Nephron (organoid): Measurements from ENCODE around the gene GTF2H4.
"Not testable (repeated sequence)": the region's sequence is repeated elsewhere in the genome, so short reads cannot be mapped to it uniquely, and the experiment has no call there.

Source experiments
- H3K27ac Mint-ChIP-seq, 3 experiments: 2 replicates each; pipeline ENCODE4 v1.8.0; 2020; ENCODE audit warnings: mixed read lengths in 3 of 3, mild to moderate bottlenecking in 2 of 3, moderate library complexity in 1 of 3
- H3K27me3 Mint-ChIP-seq: 2 replicates; pipeline ENCODE4 v1.8.0; 2021; ENCODE audit warnings: low read depth, mild to moderate bottlenecking, moderate library complexity, mixed read lengths
- H3K36me3 Mint-ChIP-seq: 2 replicates; pipeline ENCODE4 v1.8.0; 2020; ENCODE audit warnings: low read depth, mixed read lengths
- H3K4me1 Mint-ChIP-seq: 2 replicates; pipeline ENCODE4 v1.8.0; 2020; ENCODE audit warnings: mixed read lengths
- H3K4me3 Mint-ChIP-seq, 3 experiments: 2 replicates each; pipeline ENCODE4 v1.8.0; 2020; ENCODE audit warnings: mild to moderate bottlenecking in 3 of 3, mixed read lengths in 3 of 3, moderate library complexity in 2 of 3
- H3K9me3 Mint-ChIP-seq: 2 replicates; pipeline ENCODE4 v1.8.0; 2020; ENCODE audit warnings: mixed read lengths
- TF ChIP-seq, protein P1 (sequence below), 3 experiments: fragments of 200-600 bp; sonication (generic); IDR thresholded peaks; one replicate each; pipeline ENCODE4 v1.5.0; 2021; ENCODE audit warnings: antibody characterized with exemption in 3 of 3; ENCODE audit not compliant: unreplicated experiment in 3 of 3

Gene GTF2H4

DNA sequence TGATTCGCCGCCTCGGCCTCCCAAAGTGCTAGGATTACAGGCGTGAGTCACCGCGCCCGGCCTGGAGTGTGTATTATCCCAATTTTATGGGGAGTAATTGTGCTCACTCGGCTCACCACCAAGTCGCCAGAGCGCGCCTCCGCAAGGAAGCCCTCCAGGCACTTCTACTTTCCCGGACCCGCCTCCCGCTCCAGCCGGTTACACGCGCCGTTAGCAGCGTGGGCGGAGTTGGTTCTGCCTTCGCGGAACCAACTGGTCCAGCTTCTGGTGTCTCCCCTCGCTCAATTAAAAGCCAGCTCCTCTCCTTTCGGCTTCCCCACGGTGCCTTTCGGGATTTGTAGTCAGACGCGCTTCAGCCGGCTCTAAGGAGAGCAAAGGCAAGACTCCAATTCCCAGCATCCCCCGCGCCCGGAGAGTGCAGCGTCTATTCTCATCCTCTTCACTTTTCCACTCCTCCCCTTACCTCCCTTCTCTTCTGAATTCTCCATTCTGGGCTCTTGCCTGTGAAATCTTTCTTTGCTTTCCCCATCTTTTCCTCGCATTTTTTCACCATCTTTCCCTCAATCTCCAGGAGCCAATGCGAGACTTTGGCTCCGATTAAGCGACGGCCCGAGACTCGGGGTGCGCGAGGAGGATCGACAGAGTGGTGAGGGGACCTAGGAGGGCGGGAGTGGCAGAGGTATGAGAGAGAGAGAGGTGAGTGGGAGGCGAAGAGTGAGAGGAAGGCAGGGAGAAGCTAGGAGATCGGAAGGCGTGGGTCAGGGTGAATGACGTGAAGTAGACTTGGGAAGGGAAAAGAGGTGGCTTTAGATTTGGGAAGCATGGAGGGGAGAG, at the start of gene GTF2H4:
Gene GTF2H4 (plus strand): TSS at position 450 of the 834 bp plus-strand sequence.
- Mint-ChIP-seq H3K9me3 (no peaks in the 10 kb centered on the region), H3K27ac (peak within 1 kb of the TSS; percentile 43 to 86 (median 86)), H3K27me3 (no peaks in the 10 kb centered on the region), H3K36me3 (peaks cover 26% of the 10 kb centered on the region), H3K4me3 (peak within 1 kb of the TSS; percentile 98 to 100 (median 99)), H3K4me1 (peaks cover 23% of the 10 kb centered on the region)
- TF ChIP-seq, protein P1, sequence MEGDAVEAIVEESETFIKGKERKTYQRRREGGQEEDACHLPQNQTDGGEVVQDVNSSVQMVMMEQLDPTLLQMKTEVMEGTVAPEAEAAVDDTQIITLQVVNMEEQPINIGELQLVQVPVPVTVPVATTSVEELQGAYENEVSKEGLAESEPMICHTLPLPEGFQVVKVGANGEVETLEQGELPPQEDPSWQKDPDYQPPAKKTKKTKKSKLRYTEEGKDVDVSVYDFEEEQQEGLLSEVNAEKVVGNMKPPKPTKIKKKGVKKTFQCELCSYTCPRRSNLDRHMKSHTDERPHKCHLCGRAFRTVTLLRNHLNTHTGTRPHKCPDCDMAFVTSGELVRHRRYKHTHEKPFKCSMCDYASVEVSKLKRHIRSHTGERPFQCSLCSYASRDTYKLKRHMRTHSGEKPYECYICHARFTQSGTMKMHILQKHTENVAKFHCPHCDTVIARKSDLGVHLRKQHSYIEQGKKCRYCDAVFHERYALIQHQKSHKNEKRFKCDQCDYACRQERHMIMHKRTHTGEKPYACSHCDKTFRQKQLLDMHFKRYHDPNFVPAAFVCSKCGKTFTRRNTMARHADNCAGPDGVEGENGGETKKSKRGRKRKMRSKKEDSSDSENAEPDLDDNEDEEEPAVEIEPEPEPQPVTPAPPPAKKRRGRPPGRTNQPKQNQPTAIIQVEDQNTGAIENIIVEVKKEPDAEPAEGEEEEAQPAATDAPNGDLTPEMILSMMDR (IDR thresholded peaks at IDR 0.05; ENCODE audit: unreplicated experiment in 3 of 3), result no peak

DNA sequence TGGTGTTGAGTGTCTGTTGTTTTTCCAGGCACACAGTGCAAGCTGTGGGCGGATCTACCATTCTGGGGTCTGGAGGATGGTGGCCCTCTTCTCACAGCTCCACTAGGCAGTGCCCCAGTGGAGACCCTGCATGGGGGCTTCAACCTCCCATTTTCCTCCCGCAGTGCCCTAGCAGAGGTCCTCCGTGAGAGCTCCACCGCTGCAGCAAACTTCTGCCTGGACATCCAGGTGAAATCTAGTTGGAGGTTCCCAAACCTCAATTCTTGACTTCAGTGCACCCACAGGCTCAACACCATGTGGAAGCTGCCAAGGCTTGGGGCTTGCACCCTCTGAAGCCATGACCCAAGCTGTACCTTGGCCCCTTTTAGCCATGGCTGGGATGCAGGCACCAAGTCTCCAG, 48.3 kb upstream of the GTF2H4 start:
- H3K27ac Mint-ChIP-seq, H3K4me3 Mint-ChIP-seq, H3K27me3 Mint-ChIP-seq, H3K36me3 Mint-ChIP-seq: not testable (repeated sequence)
- peaks cover 22% of the 10 kb centered on the region for H3K4me1 Mint-ChIP-seq
- H3K9me3 Mint-ChIP-seq, result peaks cover 25% of the 10 kb centered on the region

DNA sequence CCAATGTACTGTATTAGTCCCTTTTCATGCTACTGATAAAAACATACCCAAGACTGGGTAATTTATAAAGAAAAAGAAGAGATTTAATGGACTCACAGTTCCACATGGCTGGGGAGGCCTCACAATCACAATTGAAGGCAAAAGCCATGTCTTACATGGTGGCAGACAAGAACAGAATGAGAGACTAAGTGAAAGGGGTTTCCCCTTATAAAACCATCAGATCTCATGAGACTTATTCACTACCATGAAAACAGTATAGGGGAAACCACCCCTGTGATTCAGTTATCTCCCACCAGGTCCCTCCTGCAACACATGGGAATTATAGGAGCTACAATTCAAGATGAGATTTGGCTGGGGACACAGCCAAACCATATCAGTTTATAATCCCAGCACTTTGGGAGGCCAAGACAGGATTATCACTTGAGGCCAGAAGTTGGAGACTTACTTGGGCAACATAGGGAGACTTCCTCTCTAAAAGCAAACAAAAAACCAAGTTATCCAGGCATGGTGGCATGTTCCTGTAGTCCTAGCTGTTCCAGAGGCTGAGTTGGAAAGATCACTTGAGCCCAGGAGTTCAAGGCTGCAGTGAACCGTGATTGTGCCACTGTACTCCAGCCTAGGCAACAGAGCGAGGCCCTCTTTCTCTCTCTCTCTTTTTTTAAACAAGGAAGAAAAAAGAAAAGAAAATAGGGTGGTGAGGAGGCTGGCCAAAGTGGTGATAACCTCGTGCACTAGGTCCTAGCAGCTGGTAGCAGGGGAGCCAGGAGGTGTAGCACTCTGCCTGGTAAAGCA, 46.6 kb upstream of the GTF2H4 start:
- Mint-ChIP-seq H3K9me3 (peaks cover 25% of the 10 kb centered on the region), H3K4me3 (no peak overlapping the region), H3K4me1 (peaks cover 20% of the 10 kb centered on the region), H3K36me3 (peaks cover 9% of the 10 kb centered on the region), H3K27me3 (peaks cover 7% of the 10 kb centered on the region), H3K27ac (peak overlapping the region; percentile 2 to 52 (median 30))
- TF ChIP-seq, protein P1 (IDR thresholded peaks at IDR 0.05; ENCODE audit: unreplicated experiment in 3 of 3), result no peak

DNA sequence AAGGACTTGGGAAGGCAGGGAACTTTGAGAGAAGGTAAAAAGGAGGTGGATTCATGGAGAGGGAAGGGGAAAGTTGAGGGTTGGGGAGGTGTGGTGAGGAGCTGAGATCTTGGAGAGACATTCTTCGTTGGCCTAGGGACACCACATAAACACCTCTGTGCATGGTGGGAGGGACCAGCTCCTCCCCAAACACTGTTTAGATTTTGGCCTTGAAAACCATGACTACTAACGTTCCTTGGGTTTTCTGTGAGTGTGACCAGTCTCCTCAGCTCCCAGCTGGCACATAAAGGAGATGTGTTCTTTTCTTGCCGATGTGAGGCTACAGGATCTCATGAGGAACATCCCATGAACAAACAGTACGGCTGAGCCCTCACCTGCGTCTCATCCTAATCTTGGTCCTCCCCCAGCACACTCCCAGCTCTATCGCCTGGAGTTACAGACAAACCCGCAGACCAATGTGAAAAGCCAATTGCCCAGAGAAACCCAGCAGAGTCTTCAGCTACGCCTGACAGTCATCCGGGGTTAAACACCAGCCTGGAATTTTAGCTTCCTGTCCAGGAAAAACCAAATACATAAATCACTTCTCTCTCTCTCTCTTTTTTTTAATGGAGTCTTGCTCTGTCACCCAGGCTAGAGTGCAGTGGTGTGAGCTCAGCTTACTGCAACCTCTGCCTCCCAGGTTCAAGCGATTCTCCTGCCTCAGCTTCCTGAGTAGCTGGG, 45.7 kb upstream of the GTF2H4 start:
- H3K9me3 Mint-ChIP-seq, result peaks cover 25% of the 10 kb centered on the region
- peaks cover 7% of the 10 kb centered on the region for H3K27me3 Mint-ChIP-seq
- H3K4me1 Mint-ChIP-seq, result peaks cover 12% of the 10 kb centered on the region
- H3K27ac Mint-ChIP-seq, result peak overlapping the region in 1 of 3 experiments; percentile 52
- TF ChIP-seq, protein P1 (IDR thresholded peaks at IDR 0.05; ENCODE audit: unreplicated experiment in 3 of 3), result no peak
- H3K4me3 Mint-ChIP-seq, result peak overlapping the region in 1 of 3 experiments; percentile 14
- H3K36me3 Mint-ChIP-seq, result peaks cover 9% of the 10 kb centered on the region

DNA sequence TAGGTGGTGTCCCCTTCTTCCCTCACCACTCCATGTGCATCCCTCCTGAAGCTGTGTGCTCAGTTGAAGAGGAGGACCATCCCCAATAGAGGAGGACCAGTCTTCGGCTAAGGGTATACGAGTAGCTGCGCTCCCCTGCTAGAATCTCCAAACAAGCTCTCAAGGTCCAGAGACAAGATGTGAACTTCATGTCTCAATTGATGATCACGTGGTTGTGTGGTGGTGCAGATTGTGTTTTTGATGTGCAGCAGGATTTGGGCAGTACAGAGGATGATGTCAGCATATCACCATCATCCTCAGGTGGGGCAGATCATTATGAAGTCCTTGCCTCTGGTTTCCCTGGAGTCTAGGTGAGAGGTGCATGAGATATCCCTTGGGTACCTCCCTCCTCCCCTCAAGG, 43.7 kb upstream of the GTF2H4 start:
- TF ChIP-seq, protein P1 (IDR thresholded peaks at IDR 0.05; ENCODE audit: unreplicated experiment in 3 of 3), result no peak
- H3K9me3 Mint-ChIP-seq, result peaks cover 28% of the 10 kb centered on the region
- H3K27me3 Mint-ChIP-seq, result peaks cover 4% of the 10 kb centered on the region
- peaks cover 5% of the 10 kb centered on the region for H3K36me3 Mint-ChIP-seq
- no peak overlapping the region for H3K4me3 Mint-ChIP-seq
- no peak overlapping the region for H3K27ac Mint-ChIP-seq
- H3K4me1 Mint-ChIP-seq, result peaks cover 5% of the 10 kb centered on the region

DNA sequence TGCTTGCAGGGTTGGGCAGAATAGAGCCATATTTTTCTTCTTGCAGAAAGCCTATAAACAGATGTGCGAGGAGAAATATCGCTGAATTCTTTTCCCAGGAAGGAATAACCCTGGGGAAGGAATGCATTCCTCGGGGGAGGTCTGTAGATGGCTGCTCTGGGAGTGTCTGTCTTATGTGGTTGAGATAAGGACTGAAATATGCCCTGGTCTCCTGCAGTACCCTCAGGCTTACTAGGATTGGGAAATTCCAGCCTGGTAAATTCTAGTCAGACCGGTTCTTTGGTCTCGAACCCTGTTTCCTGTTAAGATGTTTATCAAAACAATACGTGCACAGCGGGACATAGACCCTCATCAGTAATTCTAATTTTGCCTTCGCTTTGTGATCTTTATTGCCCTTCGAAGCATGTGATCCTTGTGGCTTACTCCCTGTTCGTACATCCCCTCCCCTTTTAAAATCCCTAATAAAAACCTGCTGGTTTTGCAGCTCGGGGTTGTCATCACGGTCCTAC, 38.7 kb upstream of the GTF2H4 start:
- H3K4me1 Mint-ChIP-seq, H3K27ac Mint-ChIP-seq, H3K4me3 Mint-ChIP-seq, H3K27me3 Mint-ChIP-seq: not testable (repeated sequence)
- peaks cover 43% of the 10 kb centered on the region for H3K9me3 Mint-ChIP-seq
- H3K36me3 Mint-ChIP-seq, result peaks cover 17% of the 10 kb centered on the region
